Measurements from ENCODE around the gene ERVW-1. TPM values are rescaled to one million over a fixed set of nuclear protein-coding genes. Genes with fewer than 3 reads are reported as not detected.
"Not testable (repeated sequence)": the region's sequence is repeated elsewhere in the genome, so short reads cannot be mapped to it uniquely, and the experiment has no call there.

The ERVW-1 gene
- total RNA-seq, 1 donor from 2014 or later = not detected

- intact Hi-C loops (cut with DNase I); DNase-seq; ATAC-seq (ENCODE audit: poor library complexity): not testable (repeated sequence)
Measured at GRCh38 chr7:92475851-92476590, 1.7 kb downstream of the ERVW-1 start.

- ATAC-seq (ENCODE audit: poor library complexity); intact Hi-C loops (cut with DNase I); DNase-seq: not testable (repeated sequence)
Measured at GRCh38 chr7:92475261-92475770, 2.4 kb downstream of the ERVW-1 start.

- DNase-seq; ATAC-seq (ENCODE audit: poor library complexity); intact Hi-C loops (cut with DNase I): not testable (repeated sequence)
Measured at GRCh38 chr7:92473989-92474388, 3.8 kb downstream of the ERVW-1 start.

- DNase-seq; intact Hi-C loops (cut with DNase I); ATAC-seq (ENCODE audit: poor library complexity): not testable (repeated sequence)
Measured at GRCh38 chr7:92468589-92468988, 9.2 kb downstream of the ERVW-1 start.

- no peak for DNase-seq
- intact Hi-C loops (cut with DNase I) = no loop called here
- ATAC-seq (ENCODE audit: poor library complexity) = no peak
Measured at GRCh38 chr7:92466682-92467081, 11.1 kb downstream of the ERVW-1 start.

GRCh38 chr7:92464515-92464914 is 13.2 kb downstream of the ERVW-1 start:
- ATAC-seq (ENCODE audit: poor library complexity) (no peak), DNase-seq (no peak)
- intact Hi-C loops (cut with DNase I) = no loop called here

- intact Hi-C loops (cut with DNase I) = no loop called here
- ATAC-seq (ENCODE audit: poor library complexity) (no peak), DNase-seq (no peak)
Measured at GRCh38 chr7:92462560-92462959, 15.2 kb downstream of the ERVW-1 start.

- ATAC-seq (ENCODE audit: poor library complexity) (no peak), DNase-seq (no peak)
- intact Hi-C loops (cut with DNase I) = no loop called here
Measured at GRCh38 chr7:92461027-92462003, 16.4 kb downstream of the ERVW-1 start.

- intact Hi-C loops (cut with DNase I) = no loop called here
- DNase-seq = no peak
Measured at GRCh38 chr7:92460510-92460909, 17.2 kb downstream of the ERVW-1 start.

GRCh38 chr7:92460109-92460508 is 17.6 kb downstream of the ERVW-1 start:
- intact Hi-C loops (cut with DNase I) = no loop called here
- no peak for ATAC-seq (ENCODE audit: poor library complexity)
- DNase-seq = no peak

More at GRCh38 chr7:92460510-92460909, 17.2 kb downstream of the ERVW-1 start:
- no peak for ATAC-seq (ENCODE audit: poor library complexity)

GRCh38 chr7:92456236-92456635 is 21.5 kb downstream of the ERVW-1 start:
- ATAC-seq (ENCODE audit: poor library complexity) (no peak), DNase-seq (no peak)
- intact Hi-C loops (cut with DNase I) = no loop called here

GRCh38 chr7:92451645-92452044 is 26.1 kb downstream of the ERVW-1 start:
- intact Hi-C loops (cut with DNase I) = no loop called here
- no peak for ATAC-seq (ENCODE audit: poor library complexity)
- no peak for DNase-seq

- ATAC-seq (ENCODE audit: poor library complexity) (peak; percentile 28), DNase-seq (peak; percentile 44)
- intact Hi-C loops (cut with DNase I) = loop anchor here (10.0 kb wide), 1 partner anchor 613 kb away; no protein-coding TSS in a partner anchor
Measured at GRCh38 chr7:92448205-92448747, 29.5 kb downstream of the ERVW-1 start.

- DNase-seq = peak; percentile 93
- peak; percentile 99 for ATAC-seq (ENCODE audit: poor library complexity)
- intact Hi-C loops (cut with DNase I) = loop anchor here (2.0 to 10.0 kb wide), 2 partner anchors 203 to 613 kb away; partner anchors contain the start of genes ANKIB1 and KRIT1
Measured at GRCh38 chr7:92447345-92448204, 30.2 kb downstream of the ERVW-1 start, which contains the start of gene GATAD1. GATAD1 (plus strand) TSS chr7:92447482; CDS start chr7:92447730, 248 bp downstream.

- no peak for ATAC-seq (ENCODE audit: poor library complexity)
- intact Hi-C loops (cut with DNase I) = loop anchor here (2.0 to 10.0 kb wide), 2 partner anchors 202 to 612 kb away; partner anchors contain the start of genes ANKIB1 and KRIT1
- DNase-seq = peak; percentile 37
Measured at GRCh38 chr7:92446869-92447344, 30.8 kb downstream of the ERVW-1 start.

GRCh38 chr7:92442720-92443119 is 35.0 kb downstream of the ERVW-1 start:
- ATAC-seq (ENCODE audit: poor library complexity); DNase-seq: not testable (repeated sequence)
- intact Hi-C loops (cut with DNase I) = loop anchor here (10.0 kb wide), 1 partner anchor 608 kb away; no protein-coding TSS in a partner anchor

- intact Hi-C loops (cut with DNase I) = no loop called here
- DNase-seq (no peak), ATAC-seq (ENCODE audit: poor library complexity) (no peak)
Measured at GRCh38 chr7:92437956-92438491, 39.7 kb downstream of the ERVW-1 start.

All from Right ventricle myocardium superior (tissue), 1 donor.